Urothelium cell line (cell line): Measurements from ENCODE around the gene GRM5.
"Not testable (repeated sequence)": the region's sequence is repeated elsewhere in the genome, so short reads cannot be mapped to it uniquely, and the experiment has no call there.

ENCODE experiments used
- DNase-seq: peaks from one replicate; pipeline ENCODE4 v3.0.0; 2011; ENCODE audit warnings: low spot score, mixed read lengths
- FAIRE-seq: peaks from 2 replicates; lab custom pipeline; 2011; peaks lifted over from hg19 to GRCh38; lab: Jason Lieb, UNC

GRM5 gene

GRCh38 chr11:88555018-88555828 lies 510.6 kb downstream of the GRM5 start:
- peak; percentile 74 for FAIRE-seq
- DNase-seq, result peak; percentile 71

- FAIRE-seq (no peak), DNase-seq (no peak)
Measured at GRCh38 chr11:88553204-88553603, 512.6 kb downstream of the GRM5 start.

GRCh38 chr11:88552379-88553062 lies 513.3 kb downstream of the GRM5 start:
- peak; percentile 38 for DNase-seq
- no peak for FAIRE-seq

- FAIRE-seq, result no peak
Measured at GRCh38 chr11:88544656-88545280, 521.0 kb downstream of the GRM5 start.

GRCh38 chr11:88543902-88544655 lies 521.7 kb downstream of the GRM5 start:
- FAIRE-seq (peak; percentile 17), DNase-seq (peak; percentile 76)

More at GRCh38 chr11:88544656-88545280, 521.0 kb downstream of the GRM5 start:
- no peak for DNase-seq

- FAIRE-seq, result no peak
Measured at GRCh38 chr11:88541006-88541405, 524.8 kb downstream of the GRM5 start.

GRCh38 chr11:88538098-88538497 lies 527.7 kb downstream of the GRM5 start:
- FAIRE-seq (no peak), DNase-seq (no peak)

More at GRCh38 chr11:88541006-88541405, 524.8 kb downstream of the GRM5 start:
- DNase-seq, result no peak

GRCh38 chr11:88537613-88538012 lies 528.2 kb downstream of the GRM5 start:
- no peak for DNase-seq
- no peak for FAIRE-seq

GRCh38 chr11:88536616-88537265 lies 529.0 kb downstream of the GRM5 start:
- FAIRE-seq (no peak), DNase-seq (no peak)

- FAIRE-seq (peak; percentile 37), DNase-seq (peak; percentile 61)
Measured at GRCh38 chr11:88535916-88536547, 529.8 kb downstream of the GRM5 start.

GRCh38 chr11:88535266-88535665 lies 530.5 kb downstream of the GRM5 start:
- FAIRE-seq (no peak), DNase-seq (no peak)

GRCh38 chr11:88534706-88535105 lies 531.1 kb downstream of the GRM5 start:
- FAIRE-seq, DNase-seq: not testable (repeated sequence)

GRCh38 chr11:88534185-88534584 lies 531.6 kb downstream of the GRM5 start:
- FAIRE-seq (no peak), DNase-seq (no peak)

- DNase-seq (no peak), FAIRE-seq (no peak)
Measured at GRCh38 chr11:88533001-88533400, 532.8 kb downstream of the GRM5 start.

GRCh38 chr11:88531831-88532230 lies 534.0 kb downstream of the GRM5 start:
- FAIRE-seq, result no peak

GRCh38 chr11:88529426-88529825 lies 536.4 kb downstream of the GRM5 start:
- DNase-seq (no peak), FAIRE-seq (no peak)

More at GRCh38 chr11:88531831-88532230, 534.0 kb downstream of the GRM5 start:
- no peak for DNase-seq

GRCh38 chr11:88523386-88524071 lies 542.3 kb downstream of the GRM5 start:
- DNase-seq (no peak), FAIRE-seq (peak; percentile 23)

GRCh38 chr11:88522624-88523385 lies 543.0 kb downstream of the GRM5 start:
- DNase-seq (no peak), FAIRE-seq (no peak)
